NCI-H2196 treated with DMSO at 0.1 percent for 48 hours (cell line): Measurements from ENCODE around the gene UCKL1.
"Not testable (repeated sequence)": the region's sequence is repeated elsewhere in the genome, so short reads cannot be mapped to it uniquely, and the experiment has no call there.

Source experiments
- DNase-seq: peaks from one replicate; lab custom pipeline; 2025; ENCODE audit not compliant: unreplicated experiment; lab: John Stamatoyannopoulos, UW

The UCKL1 gene

DNA sequence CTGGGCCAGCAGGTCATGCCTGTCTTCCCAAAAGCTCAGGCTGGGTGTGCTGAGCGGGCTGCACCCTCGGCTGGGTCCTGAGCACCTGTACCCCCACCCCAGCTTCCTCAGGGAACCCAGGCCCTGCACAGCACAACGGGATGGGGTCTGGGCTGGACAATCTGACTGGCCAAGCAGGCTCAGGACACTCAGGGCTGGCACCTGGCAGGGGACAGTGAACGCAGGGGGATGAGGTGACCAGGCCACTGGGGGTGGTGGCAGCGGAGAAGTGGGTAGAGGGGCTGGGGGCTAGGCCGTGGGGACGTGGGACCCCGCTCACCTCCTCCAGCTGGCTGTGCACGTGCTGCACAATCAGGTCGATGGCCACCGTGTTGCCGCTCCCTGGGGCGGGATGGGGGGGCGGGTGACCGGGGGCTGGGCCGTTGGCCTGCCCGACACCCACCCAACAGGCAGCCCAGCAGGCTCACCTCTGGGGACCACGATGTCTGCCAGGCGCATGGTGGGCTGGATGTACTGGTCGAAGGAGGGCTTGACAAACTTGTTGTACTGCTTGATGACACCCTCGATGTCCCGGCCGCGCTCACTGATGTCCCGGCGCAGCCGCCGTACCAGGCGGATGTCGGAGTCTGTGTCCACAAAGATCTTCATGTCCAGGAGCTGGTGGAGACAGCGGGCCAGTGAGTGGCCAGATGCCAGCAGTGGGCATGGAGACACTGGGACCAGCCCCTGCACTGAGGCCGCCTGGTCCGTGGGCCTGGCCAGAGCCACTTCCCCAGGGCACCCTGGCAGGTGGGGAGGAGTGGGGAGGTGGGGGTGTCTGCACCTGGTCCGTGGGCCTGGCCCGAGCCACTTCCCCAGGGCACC lies 11.9 kb downstream of the UCKL1 start:
- no peak for DNase-seq

DNA sequence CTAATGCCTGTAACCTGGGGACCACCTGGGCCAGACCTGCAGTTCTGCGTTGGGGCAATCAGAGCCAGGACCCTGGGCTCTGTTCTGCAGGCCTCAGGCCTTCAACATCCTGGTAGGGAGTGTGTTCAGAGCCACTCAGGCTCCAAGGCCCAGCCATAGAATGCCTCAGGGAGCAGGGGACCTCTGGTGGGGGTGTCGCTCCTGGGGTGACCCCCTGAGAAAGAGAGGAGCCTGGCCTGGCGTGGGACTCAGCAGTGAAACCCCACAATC lies 12.5 kb downstream of the UCKL1 start:
- DNase-seq = no peak

DNA sequence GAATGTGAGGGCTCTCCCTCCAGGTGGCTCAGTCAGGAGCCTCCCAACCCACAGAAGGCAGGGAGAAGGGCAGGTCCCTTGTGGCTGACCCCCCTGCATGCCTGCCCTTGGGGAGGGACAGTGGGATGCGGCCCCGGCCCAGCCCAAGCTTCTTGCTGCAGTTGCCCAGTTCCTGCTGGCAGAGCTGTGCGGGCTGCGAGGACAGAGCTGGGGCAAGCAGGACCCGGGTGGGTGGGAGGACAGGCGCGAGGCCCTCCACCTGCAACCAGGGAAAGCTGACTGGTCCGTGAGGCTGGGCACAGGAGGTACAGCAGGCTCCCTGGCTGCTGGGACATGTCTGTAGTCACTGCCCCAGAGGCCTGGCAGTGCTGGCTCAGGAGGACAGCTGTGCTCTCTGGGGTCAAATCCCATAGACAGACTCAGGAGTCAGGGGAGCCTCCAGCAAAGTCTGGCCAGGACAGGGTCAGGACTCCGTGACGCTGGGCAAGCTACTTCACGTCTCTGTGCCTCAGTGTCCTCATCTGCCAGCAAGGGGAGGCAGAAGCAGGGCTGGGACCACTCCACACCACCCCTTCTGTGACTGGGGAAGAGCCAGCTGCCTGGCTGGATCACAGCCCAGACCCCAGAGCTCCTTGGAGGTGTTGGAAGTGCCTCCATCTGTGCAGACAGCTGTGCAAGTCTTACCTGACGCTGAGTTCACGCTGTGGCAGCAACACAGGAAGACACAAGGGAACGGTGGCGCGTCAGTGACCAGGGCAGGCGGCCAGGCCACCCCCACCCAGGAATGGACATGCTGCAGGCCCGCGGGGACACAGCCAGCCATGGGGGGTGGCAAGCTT lies 13.0 kb downstream of the UCKL1 start:
- no peak for DNase-seq

DNA sequence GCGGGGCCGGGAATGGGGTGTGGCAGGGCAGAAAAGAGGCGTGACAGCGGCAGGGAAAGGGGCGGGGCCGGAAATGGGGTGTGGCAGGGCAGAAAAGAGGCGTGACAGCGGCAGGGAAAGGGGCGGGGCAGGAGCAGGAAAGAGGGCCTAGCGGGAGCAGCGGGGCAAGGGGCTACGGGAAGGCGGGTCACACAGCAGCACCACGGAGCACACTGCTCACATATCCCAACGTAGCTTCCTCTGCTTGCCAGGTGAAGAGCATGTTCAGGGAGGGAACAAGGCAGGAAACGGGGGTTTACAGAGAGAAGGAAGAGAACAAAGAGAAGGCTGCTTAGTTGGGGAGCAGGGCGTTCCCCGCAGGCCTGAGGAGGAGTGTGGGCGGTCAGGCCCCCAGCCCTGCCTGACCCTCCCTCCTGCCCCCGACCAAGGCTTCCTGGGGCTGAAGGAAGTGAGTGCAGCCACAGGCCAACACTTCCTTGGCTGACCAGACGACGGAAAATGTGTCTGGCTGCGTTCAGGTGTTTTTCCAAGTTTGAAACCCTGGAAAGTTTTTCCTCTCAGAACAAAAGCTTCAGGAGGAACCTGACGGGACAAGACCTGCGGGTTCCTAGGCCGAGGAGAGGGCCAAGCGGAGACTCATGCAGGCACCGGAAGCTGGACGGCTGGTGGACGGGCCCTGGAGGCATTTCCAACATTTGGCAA lies 13.8 kb downstream of the UCKL1 start:
- no peak for DNase-seq

DNA sequence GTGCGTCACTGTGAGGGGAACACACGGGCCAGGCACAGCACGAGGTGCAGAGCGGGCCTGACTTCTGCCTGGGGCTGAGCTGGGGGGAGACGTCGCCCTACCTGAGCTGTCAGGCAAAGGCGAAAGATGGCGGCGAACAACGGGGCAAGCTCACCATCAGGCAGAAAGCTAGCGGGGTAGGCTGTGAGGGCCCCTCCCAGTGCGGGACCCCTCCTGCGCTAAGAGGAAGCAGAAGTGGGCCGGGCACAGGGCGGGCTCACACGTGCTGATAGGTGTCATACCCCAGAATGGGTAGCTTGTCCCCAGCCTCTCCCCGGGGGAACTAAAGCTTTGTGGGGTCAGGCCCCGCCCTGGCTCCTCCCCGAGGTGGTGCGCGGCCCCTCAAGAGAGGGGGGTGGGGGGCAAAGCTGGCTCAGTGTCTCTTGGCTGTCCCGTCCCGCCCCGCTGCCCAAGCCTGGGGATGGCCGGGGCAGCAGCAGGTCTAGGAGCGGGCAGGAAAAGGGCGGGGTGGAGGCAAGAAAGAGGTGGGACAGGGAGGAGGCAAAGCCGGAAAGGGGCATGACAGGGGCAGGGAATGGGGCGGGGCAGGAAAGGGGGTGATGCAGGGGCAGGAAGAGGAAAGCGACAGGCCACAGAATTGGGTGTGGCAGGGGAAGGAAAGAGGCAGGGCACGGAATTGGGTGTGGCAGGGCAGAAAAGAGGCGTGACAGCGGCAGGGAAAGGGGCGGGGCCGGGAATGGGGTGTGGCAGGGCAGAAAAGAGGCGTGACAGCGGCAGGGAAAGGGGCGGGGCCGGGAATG lies 14.7 kb downstream of the UCKL1 start:
- no peak for DNase-seq

DNA sequence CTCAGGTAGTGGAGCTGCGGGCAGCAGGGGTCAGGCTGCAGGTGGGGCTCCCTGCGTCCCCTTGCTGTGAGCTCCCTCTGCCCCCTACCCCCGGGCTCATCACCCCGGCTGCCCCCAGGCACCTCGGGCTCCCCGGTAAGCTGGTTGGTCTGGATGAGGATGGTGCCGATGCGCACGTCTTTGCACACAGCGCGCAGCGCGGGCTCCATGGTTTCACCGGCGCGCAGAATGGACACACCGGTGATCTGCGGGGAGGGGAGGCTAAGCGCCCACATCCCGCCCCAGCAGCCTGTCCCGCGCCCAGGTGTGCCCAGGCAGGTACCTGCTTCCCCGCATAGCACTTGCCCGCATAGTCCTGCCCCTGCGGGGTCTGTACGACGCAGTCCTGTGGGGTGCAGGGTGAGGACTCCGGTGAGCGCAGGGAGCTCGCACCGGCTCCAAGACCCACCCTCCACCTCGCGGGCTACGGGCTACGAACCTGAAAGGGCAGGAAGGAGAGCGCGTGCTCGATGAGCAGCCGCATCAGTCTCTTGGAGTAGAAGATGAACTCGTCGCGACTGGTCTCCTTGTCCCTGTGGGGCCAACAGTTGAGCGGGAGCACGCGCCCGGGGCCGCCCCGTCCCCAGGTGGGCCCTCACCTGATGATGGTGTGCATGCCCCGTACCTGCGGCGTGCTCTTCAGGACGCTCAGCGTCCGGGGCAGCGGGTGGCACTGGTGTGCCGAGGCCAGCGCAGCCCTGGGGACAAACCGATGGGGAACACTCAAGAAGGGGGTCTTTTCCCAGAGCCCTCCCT lies 15.5 kb downstream of the UCKL1 start:
- DNase-seq = no peak

DNA sequence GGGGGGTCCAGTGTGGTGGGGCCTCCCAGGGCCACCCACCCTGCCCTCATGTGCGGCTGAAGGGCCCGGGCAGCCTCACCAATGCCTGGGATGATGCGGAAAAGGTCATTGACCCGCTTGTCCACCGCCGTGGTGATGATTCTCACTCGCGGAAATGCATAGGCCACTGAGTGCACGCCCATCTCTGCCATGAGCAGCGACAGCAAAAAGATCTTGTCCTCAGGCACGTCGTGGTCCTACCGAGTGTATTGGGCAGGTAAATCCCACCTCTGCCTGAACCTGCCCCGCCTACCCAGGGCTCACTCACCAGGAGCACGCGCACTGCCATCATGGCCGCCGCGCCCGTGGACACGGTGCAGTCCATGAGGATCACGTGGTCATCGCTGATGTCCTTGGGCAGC lies 16.1 kb downstream of the UCKL1 start:
- DNase-seq = no peak

DNA sequence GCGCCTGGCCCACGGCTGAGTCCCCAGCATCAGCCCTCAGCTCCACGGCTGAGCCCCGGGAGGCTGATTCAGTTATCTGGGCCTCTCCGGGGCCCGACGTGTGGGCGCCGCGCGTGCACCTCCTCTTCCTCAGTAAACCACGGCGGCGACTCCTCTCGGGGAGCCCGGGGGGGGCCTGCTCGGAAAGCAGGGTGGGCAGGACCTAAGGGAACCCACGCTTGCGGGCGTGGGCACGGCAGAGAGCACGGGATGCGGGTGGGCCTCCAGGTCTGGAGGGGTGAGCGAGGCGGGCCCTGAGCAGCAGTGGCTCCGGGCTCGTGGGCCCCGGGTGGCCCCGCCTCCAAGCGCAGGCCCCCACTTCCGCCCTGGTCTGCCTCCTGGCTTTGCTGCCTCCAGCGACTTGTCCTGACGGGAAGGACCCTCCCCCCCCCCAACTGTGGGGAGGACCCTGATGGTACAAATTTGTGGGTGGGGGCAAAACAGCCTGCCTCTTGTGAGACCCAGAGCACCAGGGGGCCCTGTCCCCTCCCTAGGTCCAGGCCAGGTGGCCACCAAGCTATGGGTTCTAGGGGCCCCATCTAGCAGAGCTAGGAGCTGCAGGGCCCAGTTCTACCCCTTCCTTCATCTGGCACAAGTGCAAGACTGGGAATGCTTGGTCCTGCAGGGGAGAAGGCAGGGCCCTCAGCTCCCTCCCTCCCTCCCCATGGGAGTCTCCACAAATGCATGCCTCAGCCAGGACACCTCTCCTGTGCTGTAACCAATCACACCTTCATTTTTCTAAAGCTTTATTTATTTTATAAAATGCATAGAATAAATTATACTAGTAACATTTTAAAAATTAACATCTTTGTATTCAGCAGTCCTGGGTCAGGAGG lies 16.9 kb downstream of the UCKL1 start:
- DNase-seq = no peak

DNA sequence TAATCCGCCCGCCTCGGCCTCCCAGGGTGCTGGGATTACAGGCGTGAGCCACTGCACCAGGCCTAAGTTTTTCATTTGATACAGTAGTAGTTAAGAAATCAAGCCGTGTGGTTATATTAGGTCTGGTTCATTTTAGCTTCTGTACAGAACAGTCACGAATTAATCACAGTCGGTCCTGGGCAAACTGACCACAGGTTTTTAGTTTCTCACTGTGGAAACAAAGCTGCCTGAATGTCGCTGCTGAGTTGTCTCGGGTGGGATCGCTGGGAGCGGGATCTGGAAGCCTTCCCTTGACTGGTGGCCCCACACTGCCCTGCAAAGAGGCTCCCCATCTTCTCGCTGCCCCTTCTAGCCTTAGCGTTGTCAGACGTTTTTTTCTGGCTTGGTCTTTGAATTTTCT lies 18.6 kb downstream of the UCKL1 start:
- no peak for DNase-seq

DNA sequence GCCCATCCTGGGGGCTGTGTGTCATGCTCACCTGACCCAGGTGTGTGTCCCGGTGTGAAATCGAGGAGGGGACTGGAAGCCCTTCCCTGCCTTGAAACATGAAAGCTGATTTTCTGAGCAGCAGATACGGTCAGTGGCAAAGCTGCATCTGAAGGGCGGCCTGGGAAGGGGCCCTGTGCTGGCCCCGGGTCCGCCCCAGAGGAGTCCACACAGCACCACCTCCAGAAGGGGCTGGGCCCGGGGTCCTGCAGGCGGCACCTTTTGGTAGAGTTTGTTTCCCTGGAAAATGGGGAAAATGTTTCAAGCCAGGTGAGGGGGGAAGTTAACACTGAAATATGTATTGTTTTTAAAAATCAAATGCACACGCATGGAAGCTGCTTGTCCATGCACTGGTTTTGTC lies 20.8 kb downstream of the UCKL1 start:
- no peak for DNase-seq

DNA sequence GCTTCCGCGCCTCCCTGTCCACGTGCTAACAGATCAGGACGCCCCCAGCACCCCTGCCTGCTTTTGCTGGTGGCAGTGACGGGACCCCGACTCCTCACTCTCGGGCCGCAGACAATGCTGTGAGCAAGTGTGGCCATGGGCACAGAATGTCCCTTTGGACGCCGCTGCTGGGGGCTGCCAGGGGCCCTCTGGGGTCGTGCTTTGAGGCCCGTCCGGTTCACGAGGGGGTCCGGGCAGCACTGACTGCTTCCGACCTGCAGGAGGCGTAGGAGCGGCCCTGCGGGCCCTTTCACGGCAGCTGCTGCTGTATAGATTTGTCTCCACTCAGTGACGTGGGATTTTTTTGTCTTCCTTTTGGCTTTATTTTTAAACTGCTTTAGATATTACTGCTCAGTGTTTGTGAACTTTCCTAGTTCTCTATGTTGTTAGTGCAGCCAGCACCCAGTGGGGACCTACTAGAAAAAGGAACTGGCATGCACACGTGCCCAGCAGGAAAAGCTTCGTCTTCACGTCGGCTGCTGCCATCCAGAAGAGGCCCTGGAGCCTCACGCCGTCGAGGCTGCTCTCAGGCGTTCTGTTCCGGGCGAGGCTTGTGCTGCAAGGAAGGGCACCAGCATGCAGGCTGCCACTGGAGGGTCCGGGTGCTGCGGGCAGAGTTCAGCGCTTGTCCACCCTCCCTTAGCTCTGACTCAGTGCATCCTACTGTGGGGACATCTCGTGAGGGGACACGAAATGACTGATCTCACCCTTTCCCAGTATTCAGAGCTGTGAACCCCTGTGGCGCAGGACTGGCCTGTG lies 21.7 kb downstream of the UCKL1 start:
- no peak for DNase-seq

DNA sequence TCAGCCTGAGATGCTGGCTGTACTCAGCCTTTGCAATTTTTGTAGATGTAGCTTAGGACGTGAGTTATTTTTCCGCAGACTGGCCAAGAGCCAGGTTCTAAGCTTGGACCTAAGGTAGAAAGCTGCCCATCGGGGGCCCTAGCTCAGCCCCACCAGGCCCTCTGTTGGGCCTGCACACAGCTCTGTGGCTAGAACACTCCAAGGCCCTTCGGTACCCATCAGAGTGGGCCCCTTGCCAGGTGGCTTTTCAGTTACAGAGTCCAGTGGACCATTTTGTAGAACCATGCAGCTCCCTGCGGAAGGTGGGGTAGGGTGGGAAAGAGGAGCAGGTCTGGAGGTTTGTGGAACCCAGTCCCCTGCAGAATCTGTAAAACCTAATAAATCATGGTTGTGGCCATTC lies 22.6 kb downstream of the UCKL1 start:
- DNase-seq = no peak

DNA sequence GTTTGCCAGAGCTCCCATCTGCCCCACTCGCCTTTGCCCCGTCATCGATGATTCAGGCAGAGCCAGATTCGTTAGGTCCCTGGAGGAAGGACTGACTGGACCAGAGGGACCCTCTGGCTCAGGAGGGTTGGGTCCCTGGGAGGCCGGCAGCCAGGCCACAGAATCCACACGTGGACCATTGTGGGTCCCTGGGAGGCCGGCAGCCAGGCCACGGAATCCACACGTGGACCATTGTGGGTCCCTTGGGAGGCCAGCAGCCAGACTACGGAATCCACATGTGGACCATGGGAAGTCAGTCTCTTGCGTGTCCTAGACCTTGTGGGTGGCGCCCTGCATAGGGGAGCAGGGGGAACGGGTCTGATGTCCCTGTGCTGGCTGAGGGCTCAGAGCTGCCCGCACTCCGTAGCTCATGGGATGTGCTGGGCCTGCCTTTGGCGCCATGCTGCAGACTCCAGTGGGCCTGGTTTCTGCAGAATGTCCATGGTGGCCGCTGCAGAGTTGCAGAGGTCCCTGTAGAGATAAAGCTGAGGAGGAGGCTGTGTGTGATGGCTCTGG lies 23.5 kb downstream of the UCKL1 start:
- DNase-seq = no peak

DNA sequence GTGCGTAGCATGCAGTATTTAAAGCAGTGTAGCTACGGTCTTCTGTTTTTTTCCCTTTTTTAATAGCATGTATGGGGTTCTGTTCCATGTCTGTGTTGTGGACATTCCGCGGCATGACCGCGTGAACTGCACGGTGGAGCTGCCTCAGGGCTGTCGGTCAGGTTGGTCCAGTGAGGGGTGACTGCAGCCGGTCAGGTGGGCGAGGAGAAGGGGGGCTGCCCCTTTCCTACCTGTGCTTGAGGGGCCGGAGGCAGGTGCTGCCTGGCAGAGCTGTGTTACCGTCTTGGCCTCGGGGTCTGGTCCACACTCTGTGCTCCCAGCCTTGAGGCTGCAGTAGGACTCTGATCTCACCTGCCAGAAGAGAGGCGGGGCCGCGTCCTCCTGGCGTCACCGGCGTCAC lies 24.5 kb downstream of the UCKL1 start:
- DNase-seq = no peak

DNA sequence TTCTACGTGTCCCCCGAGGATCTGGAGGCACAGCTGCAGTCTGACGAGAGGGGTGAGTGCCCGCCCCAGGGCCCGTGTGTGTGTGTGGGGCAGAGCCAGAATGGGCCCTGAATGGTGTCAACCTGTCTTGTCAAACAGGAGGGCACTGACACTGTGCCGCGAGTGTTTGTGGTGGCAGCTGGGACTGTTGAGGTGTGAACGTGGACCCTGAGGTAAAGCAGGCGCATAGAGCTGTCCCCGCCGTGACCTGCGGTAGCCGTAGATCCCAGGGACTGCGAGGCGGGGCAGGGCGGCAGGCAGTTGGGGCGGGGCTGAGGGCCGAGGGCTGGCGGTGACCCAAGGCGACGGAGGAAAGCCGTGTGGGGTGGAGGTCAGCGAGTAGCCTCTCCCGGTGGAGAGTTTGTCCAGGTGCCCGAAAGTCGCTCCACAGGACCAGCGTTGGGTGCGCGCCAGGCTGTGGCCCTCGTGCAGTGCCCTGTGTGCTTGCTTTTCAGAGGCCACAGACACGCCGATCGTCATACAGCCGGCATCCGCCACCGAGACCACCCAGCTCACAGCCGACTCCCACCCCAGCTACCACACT lies 25.2 kb downstream of the UCKL1 start:
- no peak for DNase-seq

DNA sequence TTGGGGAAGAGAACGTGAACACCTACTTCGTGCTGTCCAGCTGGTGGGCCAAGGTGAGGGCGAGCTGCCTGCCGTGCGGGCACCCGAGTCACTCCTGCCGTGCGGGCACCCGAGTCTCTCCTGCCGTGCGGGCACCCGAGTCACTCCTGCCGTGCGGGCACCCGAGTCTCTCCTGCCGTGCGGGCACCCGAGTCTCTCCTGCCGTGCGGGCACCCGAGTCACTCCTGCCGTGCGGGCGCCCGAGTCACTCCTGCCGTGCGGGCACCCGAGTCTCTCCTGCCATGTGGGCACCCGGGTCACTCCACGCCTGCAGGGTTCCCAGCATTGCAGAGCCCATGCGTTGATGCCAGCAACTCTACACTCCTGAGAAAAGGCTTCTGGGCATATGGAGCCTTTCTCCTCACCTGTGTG lies 26.7 kb downstream of the UCKL1 start:
- DNase-seq = not testable (repeated sequence)

DNA sequence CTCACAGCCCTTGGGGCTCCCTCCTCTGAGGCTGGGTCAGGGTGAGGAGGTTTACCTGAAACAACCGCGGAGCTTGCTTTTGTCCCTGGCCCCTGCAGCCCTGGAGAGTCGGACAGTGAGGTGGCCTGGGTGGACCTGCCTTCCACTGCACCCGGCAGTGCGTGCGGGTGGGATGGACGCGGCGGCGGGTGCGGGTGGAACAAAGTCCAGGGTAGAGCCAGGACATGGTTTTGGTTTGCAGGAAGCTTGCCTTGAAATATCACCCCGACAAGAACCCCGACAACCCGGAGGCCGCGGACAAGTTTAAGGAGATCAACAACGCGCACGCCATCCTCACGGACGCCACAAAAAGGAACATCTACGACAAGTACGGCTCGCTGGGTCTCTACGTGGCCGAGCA lies 27.1 kb downstream of the UCKL1 start:
- DNase-seq = no peak

DNA sequence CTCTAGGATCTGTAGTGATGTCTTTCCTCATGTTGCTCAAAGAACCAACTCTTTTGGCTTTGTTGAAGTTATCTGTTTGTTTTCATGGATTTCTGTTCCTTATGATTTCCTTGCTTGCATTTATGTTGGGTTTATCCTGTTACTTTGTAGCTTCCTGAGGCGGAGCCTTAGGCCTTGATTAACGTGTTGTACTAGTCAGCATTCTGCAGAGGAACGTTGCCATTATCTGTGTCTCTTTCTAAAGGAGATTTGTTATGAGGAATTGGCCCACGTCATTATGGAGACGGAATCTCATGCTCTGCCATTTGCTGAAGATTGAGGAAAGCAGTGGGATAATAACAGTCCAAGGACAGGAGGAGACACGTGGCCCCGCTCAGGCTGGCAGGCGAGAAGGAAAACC lies 29.9 kb downstream of the UCKL1 start:
- no peak for DNase-seq
